Mucosa of rectum (tissue), 2 donors: ENCODE measurements around the gene NFATC4.
"Not testable (repeated sequence)": the region's sequence is repeated elsewhere in the genome, so short reads cannot be mapped to it uniquely, and the experiment has no call there.

Experiments
- H3K27ac ChIP-seq, 2 donors: one replicate each; pipeline ENCODE4 v1.7.0; 2013; ENCODE audit warnings: inconsistent platforms in 2 of 2, low read depth in 2 of 2, low read length in 2 of 2
- H3K27me3 ChIP-seq, 2 donors: one replicate each; pipeline ENCODE4 v1.7.0; 2013; ENCODE audit warnings: low read length in 2 of 2; ENCODE audit not compliant: control insufficient read depth in 2 of 2, insufficient read depth in 2 of 2
- H3K36me3 ChIP-seq, 2 donors: one replicate each; pipeline ENCODE4 v1.7.0; 2013; ENCODE audit warnings: low read length in 2 of 2; ENCODE audit not compliant: control insufficient read depth in 2 of 2, insufficient read depth in 2 of 2
- H3K4me1 ChIP-seq, 2 donors: one replicate each; pipeline ENCODE4 v1.7.0; 2013; ENCODE audit warnings: low read length in 2 of 2, mild to moderate bottlenecking in 1 of 2; ENCODE audit not compliant: control insufficient read depth in 2 of 2, insufficient read depth in 2 of 2
- H3K4me3 ChIP-seq, 2 donors: one replicate each; pipeline ENCODE4 v1.7.0; 2013; ENCODE audit warnings: low read length in 2 of 2
- H3K9ac ChIP-seq, 2 donors: one replicate each; pipeline ENCODE4 v1.7.0; 2013; ENCODE audit warnings: low read length in 2 of 2, low read depth in 1 of 2, mild to moderate bottlenecking in 1 of 2
- H3K9me3 ChIP-seq, 2 donors: one replicate each; pipeline ENCODE4 v1.7.0; 2013; ENCODE audit warnings: low read length in 2 of 2; ENCODE audit not compliant: control insufficient read depth in 2 of 2
- donor health status: healthy.
- donor health status: Normal muscosa, but diverticular disease.

Gene NFATC4

GRCh38 chr14:24384169-24384568 is 16.2 kb downstream of the NFATC4 start:
- Histone ChIP-seq H3K4me1 (peaks cover 0 to 3% of the 10 kb centered on the region in 2 donors), H3K27me3 (peaks cover 0 to 4% of the 10 kb centered on the region in 2 donors), H3K4me3 (no peak overlapping the region), H3K36me3 (no peaks in the 10 kb centered on the region), H3K9me3 (no peaks in the 10 kb centered on the region), H3K27ac (no peak overlapping the region), H3K9ac (no peak overlapping the region)

GRCh38 chr14:24385524-24385923 is 17.5 kb downstream of the NFATC4 start:
- no peak overlapping the region for H3K4me3 ChIP-seq
- H3K4me1 ChIP-seq, result peaks cover 0 to 3% of the 10 kb centered on the region in 2 donors
- H3K36me3 ChIP-seq, result no peaks in the 10 kb centered on the region
- H3K9ac ChIP-seq, result no peak overlapping the region
- no peak overlapping the region for H3K27ac ChIP-seq
- no peaks in the 10 kb centered on the region for H3K9me3 ChIP-seq
- H3K27me3 ChIP-seq, result peaks cover 0 to 4% of the 10 kb centered on the region in 2 donors

GRCh38 chr14:24387009-24387345 is 19.0 kb downstream of the NFATC4 start:
- Histone ChIP-seq H3K27ac (no peak overlapping the region), H3K36me3 (no peaks in the 10 kb centered on the region)

GRCh38 chr14:24387579-24387978 is 19.6 kb downstream of the NFATC4 start:
- not testable (repeated sequence) for H3K4me1 ChIP-seq, H3K4me3 ChIP-seq, H3K27me3 ChIP-seq, H3K36me3 ChIP-seq, H3K27ac ChIP-seq, H3K9ac ChIP-seq, H3K9me3 ChIP-seq

More at GRCh38 chr14:24387009-24387345, 19.0 kb downstream of the NFATC4 start:
- no peak overlapping the region for H3K4me3 ChIP-seq
- no peaks in the 10 kb centered on the region for H3K9me3 ChIP-seq
- peaks cover 0 to 3% of the 10 kb centered on the region in 2 donors for H3K4me1 ChIP-seq
- no peak overlapping the region for H3K9ac ChIP-seq
- H3K27me3 ChIP-seq, result peaks cover 0 to 4% of the 10 kb centered on the region in 2 donors

GRCh38 chr14:24388474-24389179 is 20.6 kb downstream of the NFATC4 start:
- H3K27ac ChIP-seq, result no peak overlapping the region
- no peak overlapping the region for H3K4me3 ChIP-seq
- no peaks in the 10 kb centered on the region for H3K9me3 ChIP-seq
- H3K36me3 ChIP-seq, result no peaks in the 10 kb centered on the region
- no peak overlapping the region for H3K9ac ChIP-seq
- H3K4me1 ChIP-seq, result peaks cover 6 to 11% of the 10 kb centered on the region in 2 donors
- peaks cover 0 to 4% of the 10 kb centered on the region in 2 donors for H3K27me3 ChIP-seq

GRCh38 chr14:24389226-24389848 is 21.4 kb downstream of the NFATC4 start:
- H3K4me3 ChIP-seq, result no peak overlapping the region
- H3K27ac ChIP-seq, result no peak overlapping the region

GRCh38 chr14:24390701-24391468 is 22.9 kb downstream of the NFATC4 start:
- Histone ChIP-seq H3K4me1 (peaks cover 6 to 11% of the 10 kb centered on the region in 2 donors), H3K36me3 (no peaks in the 10 kb centered on the region), H3K27ac (no peak overlapping the region), H3K9me3 (no peaks in the 10 kb centered on the region), H3K4me3 (no peak overlapping the region), H3K9ac (no peak overlapping the region), H3K27me3 (no peaks in the 10 kb centered on the region)

More at GRCh38 chr14:24389226-24389848, 21.4 kb downstream of the NFATC4 start:
- Histone ChIP-seq H3K9me3 (no peaks in the 10 kb centered on the region), H3K4me1 (peaks cover 6 to 11% of the 10 kb centered on the region in 2 donors), H3K27me3 (no peaks in the 10 kb centered on the region), H3K36me3 (no peaks in the 10 kb centered on the region), H3K9ac (no peak overlapping the region)

GRCh38 chr14:24392325-24393091 is 24.5 kb downstream of the NFATC4 start:
- peak overlapping the region in 1 of 2 donors; percentile 44 for H3K4me3 ChIP-seq
- no peak overlapping the region for H3K9ac ChIP-seq
- H3K36me3 ChIP-seq, result no peaks in the 10 kb centered on the region
- H3K27me3 ChIP-seq, result no peaks in the 10 kb centered on the region
- no peaks in the 10 kb centered on the region for H3K9me3 ChIP-seq
- H3K4me1 ChIP-seq, result peaks cover 6 to 11% of the 10 kb centered on the region in 2 donors
- no peak overlapping the region for H3K27ac ChIP-seq

- Histone ChIP-seq H3K9me3 (no peaks in the 10 kb centered on the region), H3K4me1 (peaks cover 12 to 15% of the 10 kb centered on the region in 2 donors), H3K27ac (no peak overlapping the region), H3K4me3 (no peak overlapping the region), H3K9ac (no peak overlapping the region), H3K27me3 (no peaks in the 10 kb centered on the region), H3K36me3 (no peaks in the 10 kb centered on the region)
Measured at GRCh38 chr14:24394275-24394674, 26.3 kb downstream of the NFATC4 start.
